Measurements from ENCODE around the gene SH3GLB2.

The SH3GLB2 gene

GRCh38 chr9:129011170-129011569 is 17.0 kb downstream of the SH3GLB2 start:
- Histone ChIP-seq H3K27ac (replicated peaks) (no peak overlapping the region), H3K4me3 (replicated peaks; ENCODE audit: insufficient read depth, low read length) (no peak overlapping the region), H3K27me3 (ENCODE audit: insufficient read depth, poor library complexity, severe bottlenecking) (no peaks in the 10 kb centered on the region)
- DNase-seq (ENCODE audit: low read depth in 1 of 2, low spot score in 1 of 2) = no peak
- TF ChIP-seq SPI1 (IDR thresholded peaks at IDR 0.05; ENCODE audit: borderline replicate concordance, low read depth) (no peak), GABPA (IDR thresholded peaks at IDR 0.05; ENCODE audit: low read depth) (no peak), REST (IDR thresholded peaks at IDR 0.05; ENCODE audit: insufficient replicate concordance, low read depth) (no peak), CTCF (IDR thresholded peaks at IDR 0.05; ENCODE audit: insufficient read depth, low read length) (no peak), POLR2AphosphoS5 (IDR thresholded peaks at IDR 0.05; ENCODE audit: low read depth) (no peak)

GRCh38 chr9:129010267-129010975 is 17.7 kb downstream of the SH3GLB2 start:
- no peak for DNase-seq (ENCODE audit: low read depth in 1 of 2, low spot score in 1 of 2)
- Histone ChIP-seq H3K4me3 (replicated peaks; ENCODE audit: insufficient read depth, low read length) (no peak overlapping the region), H3K27me3 (ENCODE audit: insufficient read depth, poor library complexity, severe bottlenecking) (no peaks in the 10 kb centered on the region), H3K27ac (replicated peaks) (no peak overlapping the region)
- TF ChIP-seq CTCF (IDR thresholded peaks at IDR 0.05; ENCODE audit: insufficient read depth, low read length) = no peak

- Histone ChIP-seq H3K4me3 (replicated peaks; ENCODE audit: insufficient read depth, low read length) (no peak overlapping the region), H3K27ac (replicated peaks) (no peak overlapping the region), H3K27me3 (ENCODE audit: insufficient read depth, poor library complexity, severe bottlenecking) (no peaks in the 10 kb centered on the region)
- no peak for DNase-seq (ENCODE audit: low read depth in 1 of 2, low spot score in 1 of 2)
- TF ChIP-seq REST (IDR thresholded peaks at IDR 0.05; ENCODE audit: insufficient replicate concordance, low read depth) = no peak
- TF ChIP-seq POLR2AphosphoS5 (IDR thresholded peaks at IDR 0.05; ENCODE audit: low read depth) = no peak
- no peak for TF ChIP-seq CTCF (IDR thresholded peaks at IDR 0.05; ENCODE audit: insufficient read depth, low read length)
- TF ChIP-seq SPI1 (IDR thresholded peaks at IDR 0.05; ENCODE audit: borderline replicate concordance, low read depth) = no peak
- no peak for TF ChIP-seq GABPA (IDR thresholded peaks at IDR 0.05; ENCODE audit: low read depth)
Measured at GRCh38 chr9:129009584-129010141, 18.5 kb downstream of the SH3GLB2 start.

All from HL-60 (cell line).